Omental fat pad (tissue), 4 donors: ENCODE results near the gene ERICH6. TPM values are rescaled to one million over a fixed set of nuclear protein-coding genes. Genes with fewer than 3 reads are reported as not detected.
"Not testable (repeated sequence)": the region's sequence is repeated elsewhere in the genome, so short reads cannot be mapped to it uniquely, and the experiment has no call there.

Experiments
- ATAC-seq: fragments of 150-250 bp; one replicate; pipeline ENCODE4 v1.9.1; 2016; ENCODE audit warnings: mild to moderate bottlenecking, moderate library complexity; ENCODE audit not compliant: low FRiP score
- DNase-seq: peaks from one replicate; pipeline ENCODE4 v3.0.0-alpha.2; 2019; ENCODE audit warnings: low spot score
- total RNA-seq, 4 donors: library from RNA; depleted of rRNA; stranded (reverse); fragments of >200 nt; gene quantifications; one replicate each; pipeline ENCODE4 v1.1.0, GENCODE V29; 2016
- TF ChIP-seq, protein P1 (sequence below), 3 donors: fragments of 450-650 bp; IDR thresholded peaks; one replicate each; pipeline ENCODE4 v1.5.1; 2016 to 2017; ENCODE audit warnings: antibody characterized with exemption in 3 of 3, mild to moderate bottlenecking in 3 of 3, moderate library complexity in 2 of 3

ERICH6 gene
- total RNA-seq, 4 donors from 2014 or later = not detected

GRCh38 chr3:150635076-150635475, 68.6 kb downstream of the ERICH6 start:
- no peak for DNase-seq
- TF ChIP-seq, protein P1, sequence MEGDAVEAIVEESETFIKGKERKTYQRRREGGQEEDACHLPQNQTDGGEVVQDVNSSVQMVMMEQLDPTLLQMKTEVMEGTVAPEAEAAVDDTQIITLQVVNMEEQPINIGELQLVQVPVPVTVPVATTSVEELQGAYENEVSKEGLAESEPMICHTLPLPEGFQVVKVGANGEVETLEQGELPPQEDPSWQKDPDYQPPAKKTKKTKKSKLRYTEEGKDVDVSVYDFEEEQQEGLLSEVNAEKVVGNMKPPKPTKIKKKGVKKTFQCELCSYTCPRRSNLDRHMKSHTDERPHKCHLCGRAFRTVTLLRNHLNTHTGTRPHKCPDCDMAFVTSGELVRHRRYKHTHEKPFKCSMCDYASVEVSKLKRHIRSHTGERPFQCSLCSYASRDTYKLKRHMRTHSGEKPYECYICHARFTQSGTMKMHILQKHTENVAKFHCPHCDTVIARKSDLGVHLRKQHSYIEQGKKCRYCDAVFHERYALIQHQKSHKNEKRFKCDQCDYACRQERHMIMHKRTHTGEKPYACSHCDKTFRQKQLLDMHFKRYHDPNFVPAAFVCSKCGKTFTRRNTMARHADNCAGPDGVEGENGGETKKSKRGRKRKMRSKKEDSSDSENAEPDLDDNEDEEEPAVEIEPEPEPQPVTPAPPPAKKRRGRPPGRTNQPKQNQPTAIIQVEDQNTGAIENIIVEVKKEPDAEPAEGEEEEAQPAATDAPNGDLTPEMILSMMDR (IDR thresholded peaks at IDR 0.05) = no peak
- no peak for ATAC-seq

DNA sequence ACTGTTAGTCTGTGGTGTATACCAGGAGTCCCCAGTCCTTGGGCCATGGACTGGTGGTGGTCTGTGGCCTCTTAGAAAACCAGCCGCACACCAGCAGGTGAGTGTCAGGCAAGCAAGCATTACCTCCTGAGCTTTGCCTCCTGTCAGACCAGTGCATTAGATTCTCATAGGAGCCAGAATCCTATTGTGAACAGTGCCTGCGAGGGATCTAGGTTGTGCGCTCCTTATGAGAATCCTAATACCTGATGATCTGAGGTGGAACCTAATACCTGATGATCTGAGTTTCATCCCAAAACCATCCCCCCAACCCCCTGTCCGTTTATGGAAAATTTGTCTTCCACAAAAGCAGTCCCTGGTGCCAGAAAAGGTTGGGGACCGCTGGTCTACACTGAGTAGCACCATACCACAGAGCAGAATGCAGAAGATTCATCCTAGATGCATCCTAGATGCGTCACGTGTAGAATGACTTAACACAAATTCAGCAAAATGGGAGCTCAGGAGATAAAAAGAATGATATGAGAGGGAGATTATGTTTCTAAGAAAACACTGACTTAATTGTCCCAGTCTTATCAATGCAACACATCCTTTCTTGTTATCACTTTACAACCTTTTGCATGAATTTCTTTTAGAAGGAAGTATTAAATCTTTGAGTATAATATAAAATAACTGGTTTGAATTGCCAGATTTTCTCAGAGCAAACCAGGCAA, 72.1 kb downstream of the ERICH6 start:
- TF ChIP-seq, protein P1 (IDR thresholded peaks at IDR 0.05) = no peak
- ATAC-seq = no peak
- DNase-seq = no peak

- ATAC-seq = no peak
- TF ChIP-seq, protein P1 (IDR thresholded peaks at IDR 0.05) = no peak
These were observed 76.2 kb downstream of the ERICH6 start for GRCh38 chr3:150627557-150627956.

GRCh38 chr3:150626148-150626930, 77.4 kb downstream of the ERICH6 start:
- TF ChIP-seq, protein P1 (IDR thresholded peaks at IDR 0.05) = no peak
- DNase-seq (no peak), ATAC-seq (no peak)

More at GRCh38 chr3:150627557-150627956, 76.2 kb downstream of the ERICH6 start:
- no peak for DNase-seq

DNA sequence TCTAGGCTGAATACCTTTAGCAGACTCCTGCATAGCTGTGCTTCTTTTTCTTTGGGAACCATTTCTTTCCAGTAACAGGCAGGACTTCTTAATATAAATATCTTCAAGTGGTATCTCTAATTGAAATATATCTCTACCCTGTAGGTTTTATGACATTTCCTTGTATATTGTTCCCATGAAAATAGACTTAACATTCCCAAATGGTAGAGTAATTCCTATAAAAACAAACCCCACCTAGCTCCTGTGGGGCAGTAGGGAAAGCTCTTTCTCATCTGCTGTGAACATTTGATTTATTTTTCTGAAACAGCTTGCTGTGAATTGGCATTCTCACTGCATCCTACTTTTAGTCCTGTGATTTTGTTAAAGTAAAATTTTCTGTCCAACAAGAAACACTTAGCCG, 79.8 kb downstream of the ERICH6 start:
- TF ChIP-seq, protein P1 (IDR thresholded peaks at IDR 0.05) = no peak
- ATAC-seq (no peak), DNase-seq (no peak)

DNA sequence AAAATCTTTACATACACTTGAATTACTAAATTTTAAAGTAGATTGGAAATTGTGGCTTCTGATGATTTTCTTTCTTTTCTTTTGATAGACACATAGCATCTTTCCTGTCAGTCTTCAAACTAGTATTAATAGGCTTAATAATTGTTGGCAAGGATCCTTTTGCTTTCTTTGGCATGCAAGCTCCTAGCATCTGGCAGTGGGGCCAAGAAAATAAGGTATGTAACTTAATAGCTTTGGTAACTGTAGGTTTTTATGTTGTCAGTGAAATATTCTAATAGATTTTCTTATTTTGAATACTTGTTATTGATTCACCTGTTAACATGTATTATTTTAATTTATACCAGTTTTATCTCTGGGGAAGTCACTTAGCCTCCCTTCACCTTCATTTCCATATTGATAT, 80.8 kb downstream of the ERICH6 start:
- not testable (repeated sequence) for DNase-seq, ATAC-seq

DNA sequence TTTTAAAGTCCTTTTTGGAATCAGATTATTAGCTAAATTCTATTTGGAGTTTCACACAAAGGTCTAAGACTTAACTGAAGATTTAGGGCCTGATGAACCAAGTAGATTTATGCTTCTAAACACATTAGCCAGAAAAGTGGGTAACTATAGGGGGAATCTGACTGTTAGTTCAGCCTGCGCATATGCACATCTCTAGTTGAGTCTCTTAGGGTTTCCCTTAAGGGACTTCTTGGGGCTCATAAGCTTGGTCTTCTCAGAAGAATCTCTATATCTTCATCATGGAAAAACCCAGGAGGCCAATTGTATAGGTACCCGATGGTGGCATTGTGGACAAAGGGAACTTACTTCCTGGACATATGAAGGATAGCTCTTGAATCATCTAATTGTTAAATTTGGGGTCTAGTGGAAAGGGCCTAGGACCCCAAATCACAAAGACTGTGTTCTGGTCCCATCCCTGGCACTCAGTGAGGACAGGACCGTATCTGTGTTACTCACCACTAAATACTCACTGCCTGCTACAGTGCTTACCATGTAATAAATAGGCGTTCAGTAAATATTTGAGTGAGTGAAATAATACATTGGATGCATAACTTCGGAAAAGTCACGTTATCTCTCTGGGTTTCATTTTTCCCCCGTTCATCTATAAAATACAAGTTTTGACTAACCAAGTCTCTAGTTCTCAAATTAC, 83.6 kb downstream of the ERICH6 start:
- TF ChIP-seq, protein P1 (IDR thresholded peaks at IDR 0.05) = no peak
- DNase-seq (no peak), ATAC-seq (no peak)
